Cardiac fibroblast (primary cell): ENCODE results near the gene CHN2.
"Not testable (repeated sequence)": the region's sequence is repeated elsewhere in the genome, so short reads cannot be mapped to it uniquely, and the experiment has no call there.

ENCODE experiments used
- DNase-seq, 2 donors: peaks; one replicate each; pipeline versions ENCODE4 v3.0.0 to v3.0.0-alpha.2; 2010; ENCODE audit warnings: low read depth in 2 of 2
- H3K4me3 ChIP-seq, 2 donors: replicated peaks in 1 of 2; 1 replicate in 1 of 2; 2 replicates in 1 of 2; pipeline ENCODE4 v1.5.1; 2011; ENCODE audit warnings: low read depth in 2 of 2, low read length in 2 of 2, mild to moderate bottlenecking in 2 of 2, moderate library complexity in 1 of 2
- CTCF ChIP-seq: IDR thresholded peaks from one replicate; pipeline ENCODE4 v1.5.1; 2011; ENCODE audit warnings: low read depth, mild to moderate bottlenecking, low read length, inconsistent platforms

CHN2 gene

GRCh38 chr7:29258951-29259350 lies 64.4 kb downstream of the CHN2 start:
- TF ChIP-seq CTCF, result no peak
- H3K4me3 ChIP-seq, result no peak overlapping the region
- no peak for DNase-seq

GRCh38 chr7:29262191-29262917 lies 67.8 kb downstream of the CHN2 start:
- no peak overlapping the region for H3K4me3 ChIP-seq
- TF ChIP-seq CTCF, result no peak

GRCh38 chr7:29263601-29264207 lies 69.1 kb downstream of the CHN2 start:
- not testable (repeated sequence) for H3K4me3 ChIP-seq, DNase-seq

More at GRCh38 chr7:29262191-29262917, 67.8 kb downstream of the CHN2 start:
- DNase-seq, result no peak

- no peak for TF ChIP-seq CTCF
- DNase-seq, result peak; percentile 71 to 84
- no peak overlapping the region for H3K4me3 ChIP-seq
Observed at GRCh38 chr7:29265208-29265923, 70.8 kb downstream of the CHN2 start.

- no peak for DNase-seq
- no peak overlapping the region for H3K4me3 ChIP-seq
- TF ChIP-seq CTCF, result no peak
Observed at GRCh38 chr7:29269935-29270334, 75.4 kb downstream of the CHN2 start.

GRCh38 chr7:29270594-29271318 lies 76.2 kb downstream of the CHN2 start:
- peak in 1 of 2 donors; percentile 69 for DNase-seq
- H3K4me3 ChIP-seq, result no peak overlapping the region
- TF ChIP-seq CTCF, result no peak

- no peak for DNase-seq
- TF ChIP-seq CTCF, result no peak
- no peak overlapping the region for H3K4me3 ChIP-seq
Observed at GRCh38 chr7:29271319-29271658, 76.7 kb downstream of the CHN2 start.
